Loucy (cell line): ENCODE results near the gene SHOC2.

Experiments
- H2AFZ ChIP-seq: fragments of 200-600 bp; sonication (generic); 2 replicates; pipeline ENCODE4 v1.6.0; 2016; ENCODE audit warnings: antibody characterized with exemption, mild to moderate bottlenecking, low read length, moderate library complexity
- H3F3A ChIP-seq: fragments of 200-600 bp; 2 replicates; pipeline ENCODE4 v1.6.0; 2016; ENCODE audit warnings: antibody characterized with exemption, low read depth, mild to moderate bottlenecking
- H3K27me3 ChIP-seq: fragments of 200-600 bp; sonication (generic); 2 replicates; pipeline ENCODE4 v1.6.1; 2014; ENCODE audit warnings: low read length, mild to moderate bottlenecking; ENCODE audit not compliant: insufficient read depth, poor library complexity, severe bottlenecking
- H3K36me3 ChIP-seq: fragments of 200-600 bp; sonication (generic); 2 replicates; pipeline ENCODE4 v1.6.1; 2016; ENCODE audit warnings: low read length; ENCODE audit not compliant: insufficient read depth
- H3K4me1 ChIP-seq: fragments of 200-600 bp; sonication (generic); 2 replicates; pipeline ENCODE4 v1.5.1; 2014; ENCODE audit warnings: low read length, mild to moderate bottlenecking; ENCODE audit not compliant: insufficient read depth, poor library complexity, severe bottlenecking
- H3K4me2 ChIP-seq: fragments of 200-600 bp; sonication (generic); 2 replicates; pipeline ENCODE4 v1.6.0; 2014; ENCODE audit warnings: antibody characterized with exemption, low read length, low read depth, mild to moderate bottlenecking; ENCODE audit not compliant: poor library complexity, severe bottlenecking
- H3K4me3 ChIP-seq: fragments of 200-600 bp; sonication (generic); 2 replicates; pipeline ENCODE4 v1.5.1; 2014; ENCODE audit warnings: low read length, mild to moderate bottlenecking, mixed read lengths; ENCODE audit not compliant: poor library complexity, severe bottlenecking
- H3K79me2 ChIP-seq: fragments of 200-600 bp; sonication (generic); 2 replicates; pipeline ENCODE4 v1.6.1; 2014; ENCODE audit warnings: low read length; ENCODE audit not compliant: insufficient read depth
- H3K9ac ChIP-seq: fragments of 200-600 bp; sonication (generic); 2 replicates; pipeline ENCODE4 v1.6.0; 2014; ENCODE audit warnings: mild to moderate bottlenecking, low read depth, low read length, moderate library complexity; ENCODE audit not compliant: poor library complexity, severe bottlenecking
- H3K9me2 ChIP-seq: fragments of 200-600 bp; sonication (generic); replicated peaks from 2 replicates; pipeline ENCODE4 v1.6.1; 2016; ENCODE audit warnings: low read depth, low read length, mixed read lengths
- H3K9me3 ChIP-seq: fragments of 200-600 bp; sonication (generic); 2 replicates; pipeline ENCODE4 v1.6.1; 2014; ENCODE audit warnings: mild to moderate bottlenecking, antibody characterized with exemption, low read length, low read depth; ENCODE audit not compliant: insufficient read depth
- H4K20me1 ChIP-seq: fragments of 200-600 bp; sonication (generic); 2 replicates; pipeline ENCODE4 v1.6.0; 2014; ENCODE audit warnings: antibody characterized with exemption, low read length, mild to moderate bottlenecking; ENCODE audit not compliant: insufficient read depth, poor library complexity, severe bottlenecking
- EZH2phosphoT487 ChIP-seq: fragments of 200-600 bp; IDR thresholded peaks from 2 replicates; pipeline ENCODE4 v1.6.1; 2018; ENCODE audit warnings: antibody characterized with exemption, mild to moderate bottlenecking, moderate library complexity, borderline replicate concordance
- TF ChIP-seq, protein P1 (sequence below): fragments of 200-600 bp; sonication (generic); conservative IDR thresholded peaks from 2 replicates; pipeline ENCODE4 v1.5.1; 2014; ENCODE audit warnings: mild to moderate bottlenecking, antibody characterized with exemption, low read length

SHOC2 gene

DNA sequence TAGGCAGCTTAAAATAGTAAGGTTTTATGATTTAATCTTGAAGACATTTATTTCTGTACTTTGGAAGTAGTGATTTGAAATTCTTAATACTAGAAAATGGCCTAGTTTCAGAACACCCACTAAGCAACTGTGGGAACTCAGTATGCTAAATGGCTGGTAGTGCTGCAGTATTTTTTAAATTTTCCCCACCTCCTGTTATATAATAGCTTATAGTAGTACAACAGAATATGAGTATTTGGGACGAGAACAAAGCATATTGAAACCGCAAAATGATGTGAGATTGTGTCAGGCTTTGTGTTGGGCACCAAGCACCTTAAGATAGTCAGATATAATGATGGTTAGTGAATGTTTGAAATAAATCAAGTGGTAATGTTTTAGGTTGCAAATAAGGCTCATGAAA is 8.1 kb downstream of the SHOC2 start:
- peaks cover 19% of the 10 kb centered on the region for H3K4me1 ChIP-seq
- peaks cover 68% of the 10 kb centered on the region for H4K20me1 ChIP-seq
- no peaks in the 10 kb centered on the region for H3K9me2 ChIP-seq
- no peaks in the 10 kb centered on the region for H3K36me3 ChIP-seq
- H3K27me3 ChIP-seq: no peaks in the 10 kb centered on the region
- peaks cover 95% of the 10 kb centered on the region for H3K79me2 ChIP-seq
- no peak for TF ChIP-seq EZH2phosphoT487
- TF ChIP-seq, protein P1, sequence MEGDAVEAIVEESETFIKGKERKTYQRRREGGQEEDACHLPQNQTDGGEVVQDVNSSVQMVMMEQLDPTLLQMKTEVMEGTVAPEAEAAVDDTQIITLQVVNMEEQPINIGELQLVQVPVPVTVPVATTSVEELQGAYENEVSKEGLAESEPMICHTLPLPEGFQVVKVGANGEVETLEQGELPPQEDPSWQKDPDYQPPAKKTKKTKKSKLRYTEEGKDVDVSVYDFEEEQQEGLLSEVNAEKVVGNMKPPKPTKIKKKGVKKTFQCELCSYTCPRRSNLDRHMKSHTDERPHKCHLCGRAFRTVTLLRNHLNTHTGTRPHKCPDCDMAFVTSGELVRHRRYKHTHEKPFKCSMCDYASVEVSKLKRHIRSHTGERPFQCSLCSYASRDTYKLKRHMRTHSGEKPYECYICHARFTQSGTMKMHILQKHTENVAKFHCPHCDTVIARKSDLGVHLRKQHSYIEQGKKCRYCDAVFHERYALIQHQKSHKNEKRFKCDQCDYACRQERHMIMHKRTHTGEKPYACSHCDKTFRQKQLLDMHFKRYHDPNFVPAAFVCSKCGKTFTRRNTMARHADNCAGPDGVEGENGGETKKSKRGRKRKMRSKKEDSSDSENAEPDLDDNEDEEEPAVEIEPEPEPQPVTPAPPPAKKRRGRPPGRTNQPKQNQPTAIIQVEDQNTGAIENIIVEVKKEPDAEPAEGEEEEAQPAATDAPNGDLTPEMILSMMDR: no peak
- H3K4me2 ChIP-seq: no peak overlapping the region
- no peak overlapping the region for H3K9ac ChIP-seq
- no peaks in the 10 kb centered on the region for H3K9me3 ChIP-seq
- no peak overlapping the region for H2AFZ ChIP-seq
- no peak overlapping the region for H3K4me3 ChIP-seq
- no peaks in the 10 kb centered on the region for H3F3A ChIP-seq

DNA sequence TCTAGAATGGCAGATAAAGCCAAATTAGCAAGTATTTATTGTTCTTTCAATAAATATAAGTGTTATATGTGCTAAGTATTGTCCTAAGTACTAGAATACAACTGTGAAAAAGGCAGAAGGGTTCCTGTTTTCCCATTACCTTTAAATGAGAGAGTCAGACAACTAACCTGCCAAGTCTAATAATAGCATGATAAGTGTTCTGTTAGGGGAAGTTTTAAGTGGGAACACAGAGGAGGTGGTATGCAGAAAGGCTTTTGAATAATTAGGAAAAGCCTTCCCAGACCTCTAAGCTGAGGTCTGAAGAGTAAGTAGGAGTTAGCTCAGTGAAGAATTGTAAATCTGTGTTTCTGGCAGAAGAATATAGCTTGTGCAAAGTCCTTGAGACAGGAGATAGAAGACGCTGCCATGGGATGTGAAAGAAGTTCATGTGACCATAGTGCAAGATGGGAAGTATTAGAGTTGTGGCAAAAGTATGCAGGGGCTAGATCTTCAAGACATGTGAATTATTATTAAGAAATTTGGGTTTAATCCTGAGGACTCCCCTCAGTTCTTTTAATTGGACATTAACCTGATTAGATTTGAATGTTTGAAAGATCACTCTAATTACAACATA is 12.5 kb downstream of the SHOC2 start:
- H3F3A ChIP-seq: no peaks in the 10 kb centered on the region
- no peaks in the 10 kb centered on the region for H3K27me3 ChIP-seq
- H3K4me1 ChIP-seq: peaks cover 8% of the 10 kb centered on the region
- no peak for TF ChIP-seq EZH2phosphoT487
- no peak overlapping the region for H3K9ac ChIP-seq
- no peaks in the 10 kb centered on the region for H3K9me2 ChIP-seq
- no peaks in the 10 kb centered on the region for H3K9me3 ChIP-seq
- H3K4me2 ChIP-seq: no peak overlapping the region
- peaks cover 92% of the 10 kb centered on the region for H3K79me2 ChIP-seq
- no peaks in the 10 kb centered on the region for H3K36me3 ChIP-seq
- peaks cover 64% of the 10 kb centered on the region for H4K20me1 ChIP-seq
- no peak overlapping the region for H3K4me3 ChIP-seq
- H2AFZ ChIP-seq: no peak overlapping the region

DNA sequence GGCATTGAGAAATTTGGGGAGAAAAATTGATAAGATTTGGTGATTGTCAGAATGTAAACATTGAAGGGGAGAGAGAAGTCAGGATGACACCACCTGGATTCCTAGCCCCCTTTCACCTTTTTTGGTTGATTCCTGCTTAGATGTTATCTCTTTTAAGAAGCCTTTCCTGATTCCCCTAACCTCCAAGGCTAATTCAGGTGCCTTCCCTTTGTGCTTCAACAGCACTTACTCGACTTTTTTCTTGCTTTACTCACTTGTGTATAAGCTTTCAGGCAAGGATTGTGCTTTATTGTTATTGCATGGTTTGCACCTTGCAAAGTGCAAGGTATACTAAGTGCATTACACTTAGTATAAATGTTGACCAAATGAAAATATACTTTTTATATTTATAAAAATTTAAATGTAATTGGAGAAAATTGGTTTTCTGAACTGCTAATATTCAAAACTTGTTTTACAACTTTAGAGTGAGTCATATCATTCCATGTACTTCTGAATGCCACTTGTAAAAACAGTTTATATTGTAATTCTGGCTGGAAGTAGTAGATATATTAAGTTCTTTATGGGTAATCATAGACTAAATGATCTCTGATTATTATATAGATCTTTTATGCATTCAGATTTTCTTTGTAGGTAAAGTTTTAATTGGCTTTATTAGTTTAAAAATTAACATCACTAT is 13.2 kb downstream of the SHOC2 start:
- Histone ChIP-seq H3K4me2 (no peak overlapping the region), H3K79me2 (peaks cover 92% of the 10 kb centered on the region), H3K9ac (no peak overlapping the region), H4K20me1 (peaks cover 61% of the 10 kb centered on the region), H3K4me1 (peaks cover under 1% of the 10 kb centered on the region), H2AFZ (no peak overlapping the region), H3K27me3 (no peaks in the 10 kb centered on the region), H3K36me3 (peaks cover 3% of the 10 kb centered on the region; the same call in 1 of the 2 replicates), H3K9me3 (no peaks in the 10 kb centered on the region), H3K4me3 (no peak overlapping the region), H3F3A (no peaks in the 10 kb centered on the region), H3K9me2 (no peaks in the 10 kb centered on the region)
- no peak for TF ChIP-seq EZH2phosphoT487
- TF ChIP-seq, protein P1: no peak

DNA sequence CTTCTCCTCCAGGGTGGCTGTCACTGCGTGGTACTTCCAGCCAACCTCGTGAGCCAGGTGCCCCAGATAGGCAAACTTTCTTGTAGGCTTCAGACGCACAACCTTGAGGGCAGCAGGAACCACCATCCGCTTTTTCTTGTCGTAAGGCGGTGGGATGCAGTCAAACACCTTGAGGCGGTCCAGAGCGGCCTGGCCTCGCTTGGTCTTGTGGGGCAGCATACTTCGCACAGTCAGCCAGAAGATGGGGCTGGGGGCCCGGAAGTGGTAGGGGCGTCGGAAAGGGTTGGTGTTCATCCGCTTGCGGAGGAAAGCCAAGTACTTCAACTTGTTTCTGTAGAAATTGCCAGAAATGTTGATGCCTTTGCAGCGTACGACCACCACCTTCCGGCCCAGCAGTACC is 17.4 kb downstream of the SHOC2 start:
- Histone ChIP-seq H3K9ac (no peak overlapping the region), H3K4me3 (no peak overlapping the region), H3K9me3 (no peaks in the 10 kb centered on the region), H3F3A (no peaks in the 10 kb centered on the region), H2AFZ (no peak overlapping the region), H3K27me3 (no peaks in the 10 kb centered on the region), H3K79me2 (peaks cover 92% of the 10 kb centered on the region), H4K20me1 (peaks cover 36% of the 10 kb centered on the region), H3K36me3 (peaks cover 12% of the 10 kb centered on the region; the same call in 1 of the 2 replicates), H3K4me1 (no peaks in the 10 kb centered on the region), H3K9me2 (no peaks in the 10 kb centered on the region), H3K4me2 (no peak overlapping the region)
- TF ChIP-seq, protein P1: no peak
